SH-SY5Y (cell line): ENCODE data around the gene MYO10.

Experiments used
- GATA2 ChIP-seq: IDR thresholded peaks from 2 replicates; pipeline ENCODE4 v1.6.1; 2011; ENCODE audit warnings: mild to moderate bottlenecking, low read depth, low read length
- GATA3 ChIP-seq: IDR thresholded peaks from 2 replicates; pipeline ENCODE4 v1.6.1; 2011; ENCODE audit warnings: low read depth, mild to moderate bottlenecking, low read length, moderate library complexity

GRCh38 chr5:16937503-16938161, 1.5 kb upstream of the MYO10 start:
- no peak for TF ChIP-seq GATA3
- TF ChIP-seq GATA2: peak; percentile 63
